GM19240 (cell line): ENCODE results near the gene SYNDIG1.

ENCODE experiments used
- DNase-seq: peaks from one replicate; pipeline ENCODE4 v3.0.0; 2011; ENCODE audit warnings: low spot score; ENCODE audit not compliant: insufficient read length

Gene SYNDIG1

DNA sequence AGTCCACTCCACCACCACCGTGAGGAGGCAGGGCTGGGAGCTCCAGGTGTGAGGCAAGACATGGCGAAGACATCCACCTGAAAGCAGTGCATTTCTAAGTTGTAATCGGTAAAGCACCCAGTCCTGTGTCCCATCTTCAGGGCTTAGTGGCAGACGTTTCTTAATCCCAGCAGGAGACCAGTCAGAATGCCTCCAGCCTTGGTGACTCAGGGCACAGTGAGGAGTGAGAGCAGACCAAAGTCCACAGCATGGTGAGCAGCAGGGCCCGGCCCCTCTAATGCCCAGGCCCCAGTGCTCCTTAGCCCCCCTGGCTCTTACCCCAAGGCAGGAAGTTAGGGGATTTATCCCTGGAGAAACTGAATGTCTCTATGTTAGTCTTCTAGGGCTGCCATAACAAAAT, 183.9 kb downstream of the SYNDIG1 start:
- no peak for DNase-seq

DNA sequence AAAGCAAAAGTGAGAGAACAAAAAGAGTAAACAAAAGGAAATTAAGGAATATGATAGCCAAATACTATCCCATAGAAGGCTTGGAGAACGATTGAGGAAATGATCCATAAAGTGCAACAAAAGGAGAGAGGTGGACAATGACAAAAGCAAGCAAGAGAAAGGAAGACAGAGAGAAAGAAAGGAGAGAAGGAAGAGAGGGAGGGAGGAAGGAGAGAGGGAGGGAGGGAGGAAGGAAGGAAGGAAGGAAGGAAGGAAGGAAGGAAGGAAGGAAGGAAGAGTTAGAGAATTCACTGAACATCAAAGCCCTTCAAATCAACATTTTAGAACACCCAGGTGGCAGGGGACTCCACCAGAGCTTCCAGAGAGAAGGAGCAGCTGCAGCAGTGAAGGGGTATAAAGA, 185.0 kb downstream of the SYNDIG1 start:
- no peak for DNase-seq

DNA sequence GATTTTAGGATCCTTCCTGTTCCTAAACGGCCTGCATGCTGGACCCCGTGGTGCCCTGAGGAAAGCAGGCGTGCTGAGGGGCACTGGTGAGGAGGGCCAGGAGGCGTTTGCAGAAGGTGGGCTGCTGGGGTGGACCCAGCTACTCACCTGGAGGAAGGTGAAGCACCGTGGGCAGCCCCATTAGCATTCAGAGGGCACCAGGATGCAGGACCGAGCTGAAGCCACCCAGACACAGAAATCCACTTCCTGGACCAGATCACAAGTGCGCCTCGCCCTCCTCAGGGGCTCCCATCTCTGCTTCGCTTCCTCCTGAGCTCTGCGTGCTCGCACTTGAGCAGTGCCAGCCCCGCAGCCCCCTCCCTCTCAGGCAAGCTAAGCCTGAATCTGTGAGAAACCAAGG, 187.0 kb downstream of the SYNDIG1 start:
- DNase-seq, result no peak

DNA sequence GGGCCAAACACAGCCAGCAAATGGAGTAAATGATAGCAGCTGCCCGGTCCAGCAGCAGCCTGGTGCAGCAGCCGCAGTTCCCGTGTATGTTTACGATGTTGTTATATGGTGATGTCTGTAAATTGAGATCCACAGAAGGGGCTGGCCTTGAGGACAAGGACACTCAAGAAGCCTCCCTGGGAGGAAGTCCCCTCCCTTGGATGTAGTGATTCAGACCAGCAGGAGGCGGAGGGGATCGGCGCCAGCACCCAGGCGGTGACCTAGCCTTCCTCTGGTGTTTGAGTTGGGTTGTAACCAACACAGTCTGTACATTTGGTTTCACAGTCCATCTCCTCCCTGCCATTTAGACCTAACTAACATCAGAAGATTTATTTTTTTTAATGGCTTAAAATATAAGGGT, 187.8 kb downstream of the SYNDIG1 start:
- DNase-seq, result no peak

DNA sequence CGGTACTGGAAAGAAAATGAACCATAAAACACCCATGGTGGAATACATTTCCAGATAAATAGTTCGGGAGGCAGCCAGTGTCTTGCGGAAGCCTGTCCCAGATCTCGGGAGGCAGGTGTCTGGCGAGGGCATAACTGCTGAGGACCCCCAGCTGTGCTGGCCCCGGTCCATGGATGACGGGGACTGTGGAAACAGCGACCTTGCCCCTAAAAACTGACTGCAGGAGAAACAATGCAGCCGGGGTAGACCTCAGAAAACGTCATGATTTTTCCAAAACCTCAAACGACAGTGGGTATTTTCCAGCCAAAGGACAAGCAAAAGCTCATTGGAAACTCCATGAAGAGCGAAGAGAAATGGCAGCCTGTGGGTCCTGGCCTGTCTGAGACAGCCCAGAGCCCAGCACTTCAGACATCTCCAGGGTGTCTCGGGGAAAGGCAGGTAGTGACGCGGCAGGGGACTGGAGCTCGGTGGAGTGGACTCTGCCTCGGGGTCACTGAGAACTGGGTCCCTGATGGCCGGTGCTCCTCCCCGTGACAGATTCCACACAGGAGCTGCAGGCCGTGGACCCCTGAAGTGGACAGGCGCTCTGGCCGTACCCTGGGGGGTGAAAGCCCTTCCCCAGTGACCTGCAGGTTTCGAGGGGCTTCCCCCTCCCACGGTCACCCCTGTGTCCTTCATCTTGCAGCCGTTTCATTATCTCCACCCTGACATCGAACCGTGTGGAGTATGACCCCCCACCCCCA, 188.6 kb downstream of the SYNDIG1 start:
- no peak for DNase-seq

DNA sequence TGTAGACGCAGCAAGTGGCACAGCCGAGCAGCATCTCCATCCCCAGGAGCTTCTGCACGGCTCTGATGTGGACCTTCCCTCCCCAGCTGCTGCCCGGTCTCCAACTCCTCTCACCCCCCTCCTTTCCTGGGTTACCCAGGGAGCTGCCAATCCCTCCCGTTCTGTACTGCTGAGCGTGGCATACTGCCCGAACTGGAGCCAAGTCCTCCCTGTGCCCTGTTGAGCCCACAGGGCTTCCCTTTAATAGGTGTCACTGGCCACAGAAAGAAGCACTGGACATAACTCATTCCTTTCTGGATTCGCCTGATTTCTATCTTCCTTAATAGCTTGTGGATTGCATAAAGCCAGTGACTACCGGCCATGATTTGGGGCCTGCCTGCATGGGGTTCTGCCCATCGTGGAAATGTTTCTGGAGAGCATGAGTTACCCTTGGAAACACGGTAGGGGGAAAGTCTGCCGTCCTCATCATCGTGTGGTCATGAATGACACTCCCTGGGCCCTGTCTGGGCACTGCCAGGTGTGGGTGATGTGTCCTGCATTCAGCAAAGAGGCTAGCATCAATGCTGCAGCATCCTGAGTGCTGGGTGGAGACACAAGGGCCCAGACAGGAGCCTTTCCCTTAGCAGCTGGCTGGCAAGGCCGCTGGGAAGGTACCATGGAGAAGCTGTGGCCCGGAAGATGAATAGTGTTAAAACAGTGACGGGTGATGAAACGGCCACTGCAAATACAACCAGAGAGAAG, 189.7 kb downstream of the SYNDIG1 start:
- no peak for DNase-seq

DNA sequence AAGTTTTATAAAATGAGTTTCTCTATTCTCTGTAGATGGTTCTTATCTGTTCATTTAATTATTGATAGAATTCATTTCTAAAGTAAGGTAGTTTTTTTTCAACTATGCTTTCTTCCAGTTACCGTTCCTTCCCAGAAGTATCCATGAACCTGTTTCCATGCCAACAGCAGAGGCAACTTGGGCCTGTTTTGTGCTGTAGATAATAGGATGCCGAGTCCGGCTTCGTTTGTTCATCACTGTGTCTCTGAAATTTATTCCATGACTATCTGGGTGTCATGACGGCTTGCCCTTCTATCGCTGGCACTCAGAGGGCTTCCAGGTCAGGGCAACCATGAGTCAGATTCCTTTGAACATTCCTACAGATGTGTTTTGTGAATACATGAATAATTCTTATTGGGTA, 190.4 kb downstream of the SYNDIG1 start:
- no peak for DNase-seq

DNA sequence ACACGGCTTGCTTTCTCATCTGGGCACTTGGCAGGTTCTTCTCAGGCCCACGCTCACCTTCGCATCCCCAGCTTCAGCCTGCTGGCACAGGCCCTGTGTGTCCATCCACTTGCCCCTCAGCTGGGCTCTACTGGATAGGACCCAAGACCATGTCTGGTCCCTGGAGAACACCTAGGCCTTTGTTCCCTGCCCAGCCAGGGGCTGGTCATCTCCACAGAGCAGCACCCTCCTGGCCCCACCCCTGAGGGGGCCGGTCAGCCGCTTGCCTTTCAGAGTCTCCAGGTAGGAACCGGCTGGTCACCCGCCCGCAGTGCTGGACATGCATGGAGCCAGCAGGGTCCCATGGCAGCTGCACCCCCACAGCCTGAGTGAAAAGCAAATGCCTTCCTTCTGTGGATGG, 191.2 kb downstream of the SYNDIG1 start:
- no peak for DNase-seq

DNA sequence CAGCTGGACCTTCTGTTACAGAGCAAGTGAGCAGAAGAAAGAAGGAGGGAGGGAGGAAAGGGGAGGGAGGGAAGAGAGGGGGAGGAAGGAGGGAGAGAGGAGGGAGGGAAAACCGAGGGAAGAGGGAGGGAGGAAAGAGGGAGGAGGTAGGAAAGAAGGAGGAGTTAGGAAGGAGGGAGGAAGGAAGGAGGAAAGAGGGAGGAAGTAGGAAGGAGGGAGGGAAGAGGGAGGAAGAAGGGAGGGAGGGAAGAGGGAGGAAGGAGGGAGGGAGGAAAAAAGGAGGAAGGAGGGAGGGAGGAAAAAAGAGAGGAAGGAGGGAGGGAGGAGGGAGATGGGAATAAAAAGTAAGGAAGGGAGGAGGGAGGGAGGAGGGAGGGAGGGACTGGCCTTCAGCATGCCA, 191.8 kb downstream of the SYNDIG1 start:
- no peak for DNase-seq

DNA sequence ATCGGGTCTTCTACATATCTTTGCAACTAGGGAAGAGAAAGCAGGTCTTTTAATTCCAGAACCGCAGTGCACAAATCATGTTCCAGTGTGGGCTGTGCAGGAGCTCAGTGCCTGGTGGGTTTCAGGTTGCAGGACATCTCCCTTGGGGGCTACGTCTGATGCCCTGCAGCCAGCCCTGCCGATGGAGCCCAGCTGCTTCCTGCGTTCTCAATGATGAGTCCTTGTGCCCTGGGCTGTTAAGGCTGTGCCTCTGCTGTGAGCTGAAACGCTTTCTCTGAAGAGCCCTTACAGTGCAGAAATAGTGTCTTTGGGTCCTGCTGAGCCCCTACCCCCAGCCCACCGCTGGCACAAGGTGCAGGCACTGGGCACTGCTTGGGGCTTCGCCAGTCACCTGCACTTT, 192.9 kb downstream of the SYNDIG1 start:
- DNase-seq, result no peak

DNA sequence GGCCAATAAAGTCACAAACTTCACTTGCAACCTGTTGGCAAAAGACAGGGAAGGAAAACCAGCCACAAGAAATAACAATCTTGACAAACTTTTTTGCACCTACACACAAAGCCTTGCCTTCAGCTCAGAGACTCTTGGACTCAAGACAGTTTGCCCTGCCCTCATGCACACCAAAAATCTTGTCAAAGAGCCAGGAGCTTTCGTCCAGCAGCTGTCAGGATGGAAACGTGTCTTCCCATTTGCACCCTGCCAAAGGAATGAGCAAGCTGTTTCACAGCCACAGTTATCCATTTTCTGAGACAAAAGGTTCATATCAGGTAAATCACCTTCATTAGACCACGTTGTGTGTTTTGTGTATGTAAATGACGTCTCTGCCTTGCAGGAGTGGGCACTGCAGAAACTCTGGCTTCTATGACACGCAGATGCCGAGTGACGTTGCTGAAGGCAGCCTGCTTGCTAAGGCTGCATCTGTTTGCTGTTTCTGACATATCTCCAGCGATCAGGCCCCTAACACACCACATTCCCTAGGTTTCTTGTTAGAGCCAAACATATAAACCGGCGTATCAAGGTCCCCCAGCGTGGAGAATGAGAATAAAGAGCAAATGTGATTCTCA, 193.4 kb downstream of the SYNDIG1 start:
- DNase-seq, result no peak

DNA sequence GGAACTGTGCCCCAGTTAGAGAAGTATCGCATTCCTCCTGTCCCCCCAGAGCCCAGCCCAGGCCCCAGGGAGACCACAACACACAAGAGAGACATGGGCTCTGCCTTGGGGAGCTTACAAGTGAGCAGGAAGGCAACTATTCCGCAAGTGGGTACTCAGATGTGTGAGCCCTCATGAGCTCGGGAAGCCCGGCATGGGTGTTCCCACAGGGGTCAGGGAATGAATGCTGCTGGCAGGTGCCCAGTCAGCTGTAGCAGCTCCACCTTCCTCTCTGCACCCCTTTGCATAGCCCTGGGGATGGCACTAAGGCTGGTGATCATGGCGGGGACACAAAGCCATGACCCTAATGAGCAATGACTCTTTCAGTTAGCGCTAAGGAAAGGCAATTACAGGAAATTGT, 194.1 kb downstream of the SYNDIG1 start:
- DNase-seq, result no peak

DNA sequence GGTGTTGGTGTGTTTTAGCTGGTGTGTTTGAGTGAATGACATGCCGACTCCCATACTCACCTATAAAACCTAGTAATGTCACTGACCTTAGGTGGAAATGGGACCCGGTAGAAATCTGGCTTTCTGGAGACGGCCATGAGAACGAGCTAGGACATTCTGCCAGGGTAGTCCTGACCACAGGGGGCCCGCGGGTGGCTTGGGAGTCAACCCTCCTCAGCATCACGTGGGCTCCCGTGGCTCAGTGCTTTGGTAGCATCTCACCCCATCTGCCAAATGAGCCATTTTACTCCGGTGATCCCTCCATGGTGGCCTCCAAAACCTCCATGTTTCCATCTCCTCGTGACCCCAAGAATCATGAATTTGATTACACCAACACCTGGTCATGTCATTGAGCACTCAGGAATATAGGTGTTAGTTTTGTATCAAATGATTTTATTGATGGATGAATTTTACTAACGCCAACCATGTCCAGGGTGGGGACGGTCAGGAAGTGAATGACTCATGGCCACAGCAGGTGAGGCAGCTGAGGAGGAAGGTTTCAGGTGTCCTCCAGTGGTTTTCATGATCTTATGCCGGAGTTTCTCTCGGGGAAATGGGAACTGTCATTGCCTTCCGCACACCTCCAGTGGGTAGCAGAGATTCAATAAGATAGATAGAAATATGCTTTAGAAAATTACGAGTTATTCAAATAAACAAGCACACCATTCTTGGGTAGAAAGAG, 195.0 kb downstream of the SYNDIG1 start:
- DNase-seq, result no peak

DNA sequence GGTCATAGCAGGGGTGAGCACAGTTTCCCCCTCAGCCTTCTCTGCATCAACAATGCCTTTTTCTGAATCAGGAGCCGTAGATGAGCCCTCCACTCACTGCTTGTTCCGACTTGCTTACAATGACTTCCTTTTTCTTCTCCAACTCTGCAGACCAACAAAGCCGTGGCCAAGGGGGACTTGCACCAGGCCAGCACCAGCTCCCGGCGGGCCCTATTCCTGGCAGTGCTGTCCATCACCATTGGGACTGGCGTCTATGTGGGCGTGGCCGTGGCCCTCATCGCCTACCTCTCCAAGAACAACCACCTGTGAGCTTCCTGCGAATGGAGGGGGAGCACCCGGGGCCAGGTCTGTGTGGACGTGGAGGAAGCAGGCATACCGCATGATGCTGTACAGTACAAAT, 195.8 kb downstream of the SYNDIG1 start:
- DNase-seq, result no peak

DNA sequence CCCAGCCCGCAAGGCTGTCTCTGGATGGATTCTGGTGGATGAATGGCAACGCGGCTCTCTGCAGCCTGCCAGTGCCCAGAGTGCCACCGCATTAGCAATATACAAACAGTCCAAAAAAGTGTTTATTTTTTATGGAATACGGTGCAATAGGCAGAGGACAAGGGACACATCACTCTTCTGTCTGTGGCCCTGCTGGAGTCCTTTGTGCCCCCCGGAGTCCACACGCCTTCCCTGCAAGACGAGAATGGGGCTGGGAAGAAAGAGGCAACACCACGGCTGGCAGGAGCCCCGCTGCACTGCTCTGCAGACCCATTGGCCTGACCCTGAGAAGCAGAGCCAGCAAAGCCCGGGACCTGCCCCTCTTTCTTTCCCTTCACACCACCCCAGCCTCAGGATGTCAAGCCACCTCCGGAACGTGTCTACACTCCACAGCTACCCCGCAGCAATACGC, 196.3 kb downstream of the SYNDIG1 start:
- DNase-seq, result no peak

DNA sequence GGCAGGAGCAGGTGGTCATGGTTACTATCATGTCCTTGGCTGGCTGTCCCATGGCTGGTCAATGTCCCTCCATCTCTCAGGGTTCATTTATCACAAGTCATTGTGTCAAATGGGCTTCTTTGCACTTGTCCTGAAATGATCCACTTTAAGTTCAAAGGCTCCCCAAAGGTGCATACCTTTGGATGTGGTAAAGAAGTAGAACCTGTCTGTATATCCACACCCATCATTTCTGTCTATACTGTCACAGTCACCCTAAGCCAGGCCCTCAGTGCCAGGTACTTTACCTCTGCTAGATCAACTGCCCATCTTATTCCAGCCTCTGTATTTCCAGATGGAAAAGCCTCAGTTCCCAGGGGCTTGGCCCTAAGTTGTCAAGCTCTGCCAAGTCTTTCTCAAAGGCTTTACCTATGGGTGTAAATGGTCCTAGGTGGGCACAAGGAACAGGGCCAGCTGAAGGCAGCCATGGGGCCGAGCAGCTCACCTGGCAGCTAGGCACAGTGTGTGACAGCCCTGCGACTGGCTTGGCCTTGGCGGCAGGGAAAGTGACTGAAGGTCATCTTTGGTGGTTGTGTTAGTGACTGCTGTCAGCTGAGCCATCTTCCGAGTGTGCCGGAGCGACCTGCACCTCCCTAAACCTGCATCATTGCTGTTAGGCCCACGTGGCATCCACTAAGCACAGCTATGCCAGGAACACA, 198.4 kb downstream of the SYNDIG1 start:
- no peak for DNase-seq

DNA sequence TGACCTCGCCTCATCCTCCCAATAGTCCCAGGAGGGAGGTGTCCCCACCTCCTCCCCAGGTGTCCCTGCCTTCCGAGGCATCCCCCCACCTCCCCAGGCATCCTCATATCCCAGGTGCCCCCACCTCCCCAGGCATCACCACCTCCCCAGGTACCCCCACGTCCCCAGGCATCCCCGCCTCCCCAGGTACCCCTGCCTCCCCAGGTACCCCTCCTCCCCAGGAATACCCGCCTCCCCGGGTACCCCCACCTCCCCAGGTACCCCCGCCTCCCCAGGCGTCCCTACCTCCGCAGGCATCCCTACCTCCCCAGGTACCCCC, 198.9 kb downstream of the SYNDIG1 start:
- DNase-seq, result no peak

DNA sequence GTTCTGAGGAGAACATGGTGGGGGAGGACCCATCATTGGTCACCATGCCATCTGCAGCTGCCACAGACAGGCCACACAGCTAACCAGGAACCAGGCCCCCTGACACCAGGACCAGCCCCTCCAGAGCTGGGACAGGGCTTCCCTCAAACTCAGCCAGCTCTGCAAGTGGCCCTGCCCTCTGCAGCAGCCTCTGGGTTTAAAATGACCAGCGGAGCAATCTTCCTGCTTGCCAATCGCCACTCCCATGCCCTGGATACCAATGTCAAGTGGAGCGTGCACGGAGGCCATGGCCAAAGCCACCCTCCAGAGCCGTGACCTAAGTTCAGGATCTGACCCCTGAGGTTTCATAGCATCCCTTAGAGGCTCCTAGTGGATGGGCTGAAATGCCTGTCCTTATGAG, 199.4 kb downstream of the SYNDIG1 start:
- DNase-seq, result no peak

DNA sequence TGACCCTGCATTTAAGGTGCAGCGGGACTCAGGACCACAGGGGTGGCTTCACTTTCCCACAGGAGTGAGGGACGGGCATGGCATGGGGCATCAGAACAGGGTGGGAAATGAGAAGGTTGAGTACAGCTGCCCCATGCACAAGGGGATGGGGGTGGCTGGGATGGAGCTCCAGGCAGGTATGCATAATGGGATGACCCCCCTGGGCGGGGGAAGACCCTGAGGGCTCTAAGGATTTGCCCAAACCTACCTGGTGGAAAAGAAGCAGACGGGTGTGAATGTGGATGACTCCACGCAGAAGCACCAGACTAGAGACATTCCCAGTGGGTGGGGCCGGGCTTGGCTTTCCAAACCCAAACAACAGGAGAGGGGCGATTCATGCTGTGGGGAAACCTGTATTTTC, 200.3 kb downstream of the SYNDIG1 start:
- no peak for DNase-seq

DNA sequence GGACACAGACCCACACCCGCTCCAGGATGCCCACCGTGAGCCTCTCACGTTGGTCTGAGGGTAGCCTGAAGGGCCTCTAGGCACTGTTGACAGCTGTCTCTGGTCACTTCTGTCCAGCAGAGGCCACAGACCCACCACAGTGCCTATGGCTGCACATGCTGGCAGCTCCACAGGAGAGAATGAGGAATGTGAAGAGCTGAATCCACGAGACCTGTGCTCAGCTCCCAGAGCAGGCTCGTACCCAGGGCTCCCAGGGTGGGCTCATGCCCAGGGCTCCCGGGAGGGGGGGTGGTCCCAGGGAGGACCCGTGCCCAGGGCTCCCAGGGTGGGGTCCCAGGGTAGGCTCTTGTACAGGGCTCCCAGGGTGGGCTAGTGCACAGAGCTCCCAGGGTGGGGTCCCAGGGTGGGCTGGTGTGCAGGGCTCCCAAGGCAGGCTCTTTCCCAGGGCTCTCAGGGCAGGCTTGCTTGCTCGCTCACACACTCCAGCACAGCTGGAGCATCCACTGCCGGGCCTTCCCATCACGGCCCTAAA, 201.0 kb downstream of the SYNDIG1 start:
- no peak for DNase-seq

DNA sequence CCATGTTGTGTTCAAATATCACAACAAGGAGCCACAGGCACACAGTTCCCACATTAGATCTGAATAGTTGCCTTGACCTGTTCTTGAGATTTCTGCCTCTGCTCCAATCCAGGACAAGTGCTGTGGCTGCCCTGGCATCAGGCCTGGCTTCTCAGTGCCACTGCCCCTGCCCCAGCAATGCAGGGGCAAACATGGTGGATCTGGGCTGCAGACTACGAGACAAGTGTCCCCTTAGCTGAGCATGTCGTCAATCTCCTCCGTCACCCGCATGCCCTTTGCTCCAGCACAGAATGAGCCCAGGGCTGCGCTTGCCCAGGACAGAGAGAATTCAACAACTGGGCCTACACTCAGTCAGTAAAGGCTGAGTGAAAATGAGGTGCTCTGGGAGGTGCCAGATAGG, 201.6 kb downstream of the SYNDIG1 start:
- no peak for DNase-seq
